Liver (tissue), 9 donors: Measurements from ENCODE around the gene UCKL1. TPM values are rescaled to one million over a fixed set of nuclear protein-coding genes. Genes with fewer than 3 reads are reported as not detected.

Experiments used
- DNase-seq: peaks from one replicate; pipeline ENCODE4 v3.0.0-alpha.2; 2017; ENCODE audit warnings: low spot score
- H3K27ac ChIP-seq, 2 donors: one replicate each; pipeline ENCODE4 v1.7.0; 2013; ENCODE audit warnings: inconsistent platforms in 2 of 2, low read length in 2 of 2, control low read depth in 1 of 2, low read depth in 1 of 2, mild to moderate bottlenecking in 1 of 2
- H3K27me3 ChIP-seq, 4 donors: one replicate each; pipeline versions ENCODE4 v1.6.1 to v1.7.0; 2013; ENCODE audit warnings: low read length in 3 of 4, inconsistent platforms in 1 of 4, mild to moderate bottlenecking in 1 of 4, moderate library complexity in 1 of 4; ENCODE audit not compliant: control insufficient read depth in 4 of 4, insufficient read depth in 4 of 4
- H3K36me3 ChIP-seq, 4 donors: one replicate each; pipeline versions ENCODE4 v1.6.1 to v1.7.0; 2013; ENCODE audit warnings: low read length in 3 of 4, mild to moderate bottlenecking in 3 of 4, low read depth in 1 of 4, moderate library complexity in 1 of 4; ENCODE audit not compliant: control insufficient read depth in 4 of 4, insufficient read depth in 3 of 4
- H3K4me1 ChIP-seq, 4 donors: one replicate each; pipeline versions ENCODE4 v1.6.1 to v1.7.0; 2013; ENCODE audit warnings: low read length in 3 of 4, mild to moderate bottlenecking in 3 of 4, moderate library complexity in 1 of 4; ENCODE audit not compliant: control insufficient read depth in 4 of 4, insufficient read depth in 4 of 4
- H3K4me3 ChIP-seq, 3 donors: one replicate each; pipeline versions ENCODE4 v1.6.1 to v1.7.0; 2013; ENCODE audit warnings: low read length in 3 of 3, control low read depth in 1 of 3, low read depth in 1 of 3, mild to moderate bottlenecking in 1 of 3
- H3K9ac ChIP-seq, 2 donors: one replicate each; pipeline ENCODE4 v1.7.0; 2013; ENCODE audit warnings: low read length in 2 of 2, mild to moderate bottlenecking in 2 of 2, moderate library complexity in 2 of 2, control low read depth in 1 of 2, low read depth in 1 of 2
- H3K9me3 ChIP-seq, 4 donors: one replicate each; pipeline versions ENCODE4 v1.6.1 to v1.7.0; 2013; ENCODE audit warnings: low read length in 3 of 4; ENCODE audit not compliant: control insufficient read depth in 4 of 4
- ATF3 ChIP-seq: IDR thresholded peaks from 2 replicates; pipeline ENCODE4 v1.6.1; 2016; ENCODE audit warnings: antibody characterized with exemption
- CTCF ChIP-seq: fragments of 150-350 bp; IDR thresholded peaks from 2 replicates; pipeline ENCODE4 v1.5.1; 2017; ENCODE audit warnings: improper control_type of control experiment, low read depth, low read length; ENCODE audit not compliant: missing input control
- EGR1 ChIP-seq, 2 donors: IDR thresholded peaks; 2 replicates each; pipeline ENCODE4 v1.6.1; 2016 to 2018; ENCODE audit warnings: antibody characterized with exemption in 2 of 2, low read depth in 2 of 2
- FOXA1 ChIP-seq: IDR thresholded peaks from 2 replicates; pipeline ENCODE4 v1.6.1; 2016; ENCODE audit warnings: antibody characterized with exemption
- FOXA2 ChIP-seq: IDR thresholded peaks from 2 replicates; pipeline ENCODE4 v1.6.1; 2016; ENCODE audit warnings: antibody characterized with exemption
- GABPA ChIP-seq, 2 donors: IDR thresholded peaks in 1 of 2; conservative IDR thresholded peaks in 1 of 2; 2 replicates each; pipeline ENCODE4 v1.6.1; 2016; ENCODE audit warnings: antibody characterized with exemption in 2 of 2, mild to moderate bottlenecking in 1 of 2, moderate library complexity in 1 of 2
- HNF4A ChIP-seq, 2 donors: conservative IDR thresholded peaks; 2 replicates each; pipeline ENCODE4 v1.6.1; 2016; ENCODE audit warnings: antibody characterized with exemption in 2 of 2, mild to moderate bottlenecking in 2 of 2
- HNF4G ChIP-seq: IDR thresholded peaks from 2 replicates; pipeline ENCODE4 v1.6.1; 2016; ENCODE audit warnings: antibody characterized with exemption
- JUND ChIP-seq, 2 donors: IDR thresholded peaks; 2 replicates each; pipeline ENCODE4 v1.6.1; 2016; ENCODE audit warnings: antibody characterized with exemption in 2 of 2
- MAX ChIP-seq: IDR thresholded peaks from 2 replicates; pipeline ENCODE4 v1.6.1; 2016; ENCODE audit warnings: antibody characterized with exemption
- NR2F2 ChIP-seq: IDR thresholded peaks from 2 replicates; pipeline ENCODE4 v1.6.1; 2016; ENCODE audit warnings: antibody characterized with exemption
- RAD21 ChIP-seq, 2 donors: IDR thresholded peaks; 2 replicates each; pipeline ENCODE4 v1.6.1; 2016; ENCODE audit warnings: antibody characterized with exemption in 2 of 2, mild to moderate bottlenecking in 2 of 2
- REST ChIP-seq: IDR thresholded peaks from 2 replicates; pipeline ENCODE4 v1.6.1; 2016; ENCODE audit warnings: antibody characterized with exemption, mild to moderate bottlenecking
- RXRA ChIP-seq, 2 donors: IDR thresholded peaks; 2 replicates each; pipeline ENCODE4 v1.6.1; 2017 to 2018; ENCODE audit warnings: antibody characterized with exemption in 2 of 2, mild to moderate bottlenecking in 1 of 2
- SP1 ChIP-seq: IDR thresholded peaks from 2 replicates; pipeline ENCODE4 v1.6.1; 2018; ENCODE audit warnings: antibody characterized with exemption, mild to moderate bottlenecking
- TAF1 ChIP-seq: conservative IDR thresholded peaks from 2 replicates; pipeline ENCODE4 v1.6.1; 2016; ENCODE audit warnings: antibody characterized with exemption, mild to moderate bottlenecking
- YY1 ChIP-seq: IDR thresholded peaks from 2 replicates; pipeline ENCODE4 v1.6.1; 2016; ENCODE audit warnings: antibody characterized with exemption, mild to moderate bottlenecking
- ZBTB33 ChIP-seq: IDR thresholded peaks from 2 replicates; pipeline ENCODE4 v1.6.1; 2016; ENCODE audit warnings: antibody characterized with exemption
- WGBS: extraction: QIAGEN DNeasy Blood & Tissue Kit; methylation state at CpG from one replicate; pipeline ENCODE4 v1.1.7; 2013; 5-methylcytosine and 5-hydroxymethylcytosine counted together
- polyA plus RNA-seq, 2 donors: library from polyadenylated mRNA; stranded (reverse) in 1 of 2; unstranded in 1 of 2; fragments of 200-250 nt in 1 of 2; fragments of >200 nt in 1 of 2; fragmentation: Nextera tagmentation in 1 of 2; extraction: Ambion mirVana in 1 of 2; gene quantifications; one replicate each; pipeline versions ENCODE4 v1.2.1 to v1.2.3, GENCODE V29; 2013 to 2015
- total RNA-seq, 2 donors: library from RNA; depleted of rRNA; stranded (reverse); fragments of >200 nt; gene quantifications; one replicate each; pipeline ENCODE4 v1.2.3, GENCODE V29; 2014
- donor health status: healthy.
- donor health status: healthy.
- donor health status: healthy.
- donor health status: healthy.
- donor health status: healthy.

UCKL1 gene
- total and polyA plus RNA-seq, 4 donors, result 16.4 to 20.4 (median 18.3) TPM

- Histone ChIP-seq H3K9me3 (no peaks in the 10 kb centered on the region), H3K27ac (no peak overlapping the region), H3K36me3 (peaks cover 13 to 44% (median 17%) of the 10 kb centered on the region in 4 donors), H3K9ac (no peak overlapping the region), H3K27me3 (no peaks in the 10 kb centered on the region), H3K4me3 (no peak overlapping the region), H3K4me1 (peaks cover 11 to 30% (median 25%) of the 10 kb centered on the region in 4 donors)
- DNase-seq, result no peak
- 95% methylated on average over 17 of the region's 17 CpGs for WGBS
- TF ChIP-seq ATF3, result no peak
- TF ChIP-seq CTCF, result no peak
- TF ChIP-seq YY1, result no peak
- TF ChIP-seq TAF1, result no peak
- no peak for TF ChIP-seq HNF4A (conservative IDR thresholded peaks at IDR 0.05)
- TF ChIP-seq EGR1 (IDR thresholded peaks at IDR 0.05; ENCODE audit: low read depth in 2 of 2), result no peak
- TF ChIP-seq HNF4G, result no peak
- TF ChIP-seq SP1, result no peak
- TF ChIP-seq ZBTB33, result no peak
- no peak for TF ChIP-seq REST
- no peak for TF ChIP-seq FOXA2
- no peak for TF ChIP-seq GABPA (IDR thresholded peaks at IDR 0.05 in 1 of 2, conservative IDR thresholded peaks at IDR 0.05 in 1 of 2)
- no peak for TF ChIP-seq MAX
- no peak for TF ChIP-seq FOXA1
- no peak for TF ChIP-seq RAD21 (IDR thresholded peaks at IDR 0.05)
- TF ChIP-seq NR2F2, result no peak
- no peak for TF ChIP-seq JUND (IDR thresholded peaks at IDR 0.05)
- TF ChIP-seq RXRA (IDR thresholded peaks at IDR 0.05), result no peak
Observed at GRCh38 chr20:63945031-63945658, 11.1 kb downstream of the UCKL1 start.
